ENCODE results near the gene NGLY1. TPM values are rescaled to one million over a fixed set of nuclear protein-coding genes. Genes with fewer than 3 reads are reported as not detected.

Gene NGLY1, protein sequence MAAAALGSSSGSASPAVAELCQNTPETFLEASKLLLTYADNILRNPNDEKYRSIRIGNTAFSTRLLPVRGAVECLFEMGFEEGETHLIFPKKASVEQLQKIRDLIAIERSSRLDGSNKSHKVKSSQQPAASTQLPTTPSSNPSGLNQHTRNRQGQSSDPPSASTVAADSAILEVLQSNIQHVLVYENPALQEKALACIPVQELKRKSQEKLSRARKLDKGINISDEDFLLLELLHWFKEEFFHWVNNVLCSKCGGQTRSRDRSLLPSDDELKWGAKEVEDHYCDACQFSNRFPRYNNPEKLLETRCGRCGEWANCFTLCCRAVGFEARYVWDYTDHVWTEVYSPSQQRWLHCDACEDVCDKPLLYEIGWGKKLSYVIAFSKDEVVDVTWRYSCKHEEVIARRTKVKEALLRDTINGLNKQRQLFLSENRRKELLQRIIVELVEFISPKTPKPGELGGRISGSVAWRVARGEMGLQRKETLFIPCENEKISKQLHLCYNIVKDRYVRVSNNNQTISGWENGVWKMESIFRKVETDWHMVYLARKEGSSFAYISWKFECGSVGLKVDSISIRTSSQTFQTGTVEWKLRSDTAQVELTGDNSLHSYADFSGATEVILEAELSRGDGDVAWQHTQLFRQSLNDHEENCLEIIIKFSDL
- total RNA-seq, result 10 to 100 TPM; 50.3 to 50.5 TPM

GRCh38 chr3:25782938-25783660 lies at the start of gene NGLY1:
TSS of gene NGLY1 (minus strand) at chr3:25783443. CDS start at chr3:25783390, 53 bp downstream.
- H3K4me1 ChIP-seq, result peaks cover 5% of the 10 kb centered on the region
- intact Hi-C loops (cut with DNase I), result loop anchor here (5.0 kb wide), 1 partner anchor 121 kb away; the partner anchor contains the start of gene TOP2B
- no peaks in the 10 kb centered on the region for H3K36me3 ChIP-seq
- peak within 1 kb of the TSS; percentile 84 for H3K27ac ChIP-seq
- H3K9ac ChIP-seq (ENCODE audit: low read depth in 2 of 2, low read length in 2 of 2), result peak within 1 kb of the TSS; percentile 83 to 85
- no peaks in the 10 kb centered on the region for H3K27me3 ChIP-seq
- DNase-seq, result peak; percentile 88
- no peaks in the 10 kb centered on the region for H3K9me3 ChIP-seq
- peak within 1 kb of the TSS; percentile 81 for H3K4me3 ChIP-seq
- TF ChIP-seq, protein P1, sequence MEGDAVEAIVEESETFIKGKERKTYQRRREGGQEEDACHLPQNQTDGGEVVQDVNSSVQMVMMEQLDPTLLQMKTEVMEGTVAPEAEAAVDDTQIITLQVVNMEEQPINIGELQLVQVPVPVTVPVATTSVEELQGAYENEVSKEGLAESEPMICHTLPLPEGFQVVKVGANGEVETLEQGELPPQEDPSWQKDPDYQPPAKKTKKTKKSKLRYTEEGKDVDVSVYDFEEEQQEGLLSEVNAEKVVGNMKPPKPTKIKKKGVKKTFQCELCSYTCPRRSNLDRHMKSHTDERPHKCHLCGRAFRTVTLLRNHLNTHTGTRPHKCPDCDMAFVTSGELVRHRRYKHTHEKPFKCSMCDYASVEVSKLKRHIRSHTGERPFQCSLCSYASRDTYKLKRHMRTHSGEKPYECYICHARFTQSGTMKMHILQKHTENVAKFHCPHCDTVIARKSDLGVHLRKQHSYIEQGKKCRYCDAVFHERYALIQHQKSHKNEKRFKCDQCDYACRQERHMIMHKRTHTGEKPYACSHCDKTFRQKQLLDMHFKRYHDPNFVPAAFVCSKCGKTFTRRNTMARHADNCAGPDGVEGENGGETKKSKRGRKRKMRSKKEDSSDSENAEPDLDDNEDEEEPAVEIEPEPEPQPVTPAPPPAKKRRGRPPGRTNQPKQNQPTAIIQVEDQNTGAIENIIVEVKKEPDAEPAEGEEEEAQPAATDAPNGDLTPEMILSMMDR (IDR thresholded peaks at IDR 0.05), result no peak

DNA sequence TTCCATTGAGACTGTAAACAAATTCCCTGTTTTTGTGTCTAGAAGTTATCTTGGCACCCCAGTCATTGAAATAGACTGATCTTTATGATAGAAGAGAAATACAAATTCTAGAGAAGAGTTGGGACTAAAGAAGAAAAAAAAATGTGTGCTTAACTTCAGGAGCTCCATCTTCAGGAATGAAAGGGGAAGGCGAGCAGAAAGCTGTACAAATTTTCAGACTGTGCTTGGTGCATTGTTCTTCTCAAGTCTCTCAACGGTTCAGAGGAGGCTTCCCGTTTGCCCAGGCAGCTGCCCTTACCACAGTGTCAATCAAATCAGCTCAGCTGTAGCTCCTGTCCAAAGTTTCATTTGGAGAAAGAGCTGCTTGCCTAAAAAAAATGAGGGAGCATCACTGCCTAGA lies 48.3 kb upstream of the NGLY1 start:
- Histone ChIP-seq H3K9me3 (no peaks in the 10 kb centered on the region), H3K4me3 (no peak overlapping the region), H3K27ac (no peak overlapping the region), H3K9ac (ENCODE audit: low read depth in 2 of 2, low read length in 2 of 2) (no peak overlapping the region), H3K36me3 (no peaks in the 10 kb centered on the region), H3K27me3 (no peaks in the 10 kb centered on the region), H3K4me1 (no peaks in the 10 kb centered on the region)
- DNase-seq, result no peak
- TF ChIP-seq, protein P1 (IDR thresholded peaks at IDR 0.05), result no peak
- intact Hi-C loops (cut with DNase I), result no loop called here

- Histone ChIP-seq H3K4me3 (no peak overlapping the region), H3K36me3 (no peaks in the 10 kb centered on the region), H3K9me3 (no peaks in the 10 kb centered on the region), H3K9ac (ENCODE audit: low read depth in 2 of 2, low read length in 2 of 2) (no peak overlapping the region), H3K27ac (no peak overlapping the region), H3K27me3 (no peaks in the 10 kb centered on the region), H3K4me1 (no peaks in the 10 kb centered on the region)
- DNase-seq, result no peak
- TF ChIP-seq, protein P1 (IDR thresholded peaks at IDR 0.05), result no peak
- intact Hi-C loops (cut with DNase I), result no loop called here
Observed at GRCh38 chr3:25830373-25831280, 47.4 kb upstream of the NGLY1 start.

- DNase-seq, result no peak
- Histone ChIP-seq H3K9me3 (no peaks in the 10 kb centered on the region), H3K36me3 (no peaks in the 10 kb centered on the region), H3K27me3 (no peaks in the 10 kb centered on the region), H3K9ac (ENCODE audit: low read depth in 2 of 2, low read length in 2 of 2) (no peak overlapping the region), H3K4me3 (no peak overlapping the region), H3K27ac (no peak overlapping the region), H3K4me1 (no peaks in the 10 kb centered on the region)
- intact Hi-C loops (cut with DNase I), result no loop called here
- TF ChIP-seq, protein P1 (IDR thresholded peaks at IDR 0.05), result no peak
Observed at GRCh38 chr3:25826510-25826909, 43.3 kb upstream of the NGLY1 start.
